Thyroid gland (tissue), 4 donors: ENCODE results near the gene RPL12. TPM values are rescaled to one million over a fixed set of nuclear protein-coding genes. Genes with fewer than 3 reads are reported as not detected.

ENCODE experiments used
- DNase-seq, 2 donors: peaks; one replicate each; pipeline ENCODE4 v3.0.0-alpha.2; 2019
- H3K27ac ChIP-seq, 3 donors: fragments of 200-600 bp; sonication (generic); 1 replicate in 2 of 3; 2 replicates in 1 of 3; pipeline ENCODE4 v1.5.1; 2016 to 2019; ENCODE audit warnings: mild to moderate bottlenecking in 1 of 3, moderate library complexity in 1 of 3
- H3K27me3 ChIP-seq: fragments of 200-600 bp; sonication (generic); one replicate; pipeline ENCODE4 v1.5.1; 2019
- H3K36me3 ChIP-seq, 2 donors: fragments of 200-600 bp; sonication (generic); one replicate each; pipeline ENCODE4 v1.5.1; 2016 to 2019
- H3K4me1 ChIP-seq, 2 donors: fragments of 200-600 bp; sonication (generic); one replicate each; pipeline ENCODE4 v1.5.1; 2017 to 2019
- H3K4me3 ChIP-seq, 3 donors: fragments of 200-600 bp; sonication (generic); replicated peaks in 1 of 3; 1 replicate in 2 of 3; 2 replicates in 1 of 3; pipeline ENCODE4 v1.5.1; 2016; ENCODE audit warnings: mild to moderate bottlenecking in 1 of 3
- H3K9me3 ChIP-seq: fragments of 200-600 bp; sonication (generic); one replicate; pipeline ENCODE4 v1.5.1; 2017
- POLR2A ChIP-seq, 2 donors: fragments of 450-650 bp; IDR thresholded peaks; one replicate each; pipeline ENCODE4 v1.6.1; 2017; ENCODE audit warnings: antibody characterized with exemption in 2 of 2, mild to moderate bottlenecking in 2 of 2, moderate library complexity in 1 of 2
- WGBS, 2 donors: methylation state at CpG; one replicate each; pipeline ENCODE4 v1.1.5; 2017; 5-methylcytosine and 5-hydroxymethylcytosine counted together
- intact Hi-C: fragments of 100-400 bp; cut with DNase I; formaldehyde crosslinking; loops from one replicate; pipeline ENCODE4 v1.15.1; 2023
- small RNA-seq: library from RNA; depleted of rRNA; stranded (forward); fragments of <200 nt; gene quantifications from one replicate; pipeline ENCODE3, GENCODE V24; 2016
- total RNA-seq, 4 donors: library from RNA; depleted of rRNA; stranded (reverse); fragments of >200 nt; gene quantifications; one replicate each; pipeline ENCODE4 v1.2.3, GENCODE V29; 2016
- TF ChIP-seq, protein P1 (sequence below), 6 experiments: fragments of 200-600 bp in 3 of 6; fragments of 450-650 bp in 3 of 6; sonication (generic) in 3 of 6; IDR thresholded peaks; one replicate each; pipeline ENCODE4 v1.5.1; 2016 to 2019; ENCODE audit warnings: antibody characterized with exemption in 6 of 6, mild to moderate bottlenecking in 2 of 6, inconsistent platforms in 1 of 6, moderate library complexity in 1 of 6

The RPL12 gene
- total RNA-seq, 4 donors from 2014 or later = 1,286 to 2,844 (median 1,849) TPM

DNA sequence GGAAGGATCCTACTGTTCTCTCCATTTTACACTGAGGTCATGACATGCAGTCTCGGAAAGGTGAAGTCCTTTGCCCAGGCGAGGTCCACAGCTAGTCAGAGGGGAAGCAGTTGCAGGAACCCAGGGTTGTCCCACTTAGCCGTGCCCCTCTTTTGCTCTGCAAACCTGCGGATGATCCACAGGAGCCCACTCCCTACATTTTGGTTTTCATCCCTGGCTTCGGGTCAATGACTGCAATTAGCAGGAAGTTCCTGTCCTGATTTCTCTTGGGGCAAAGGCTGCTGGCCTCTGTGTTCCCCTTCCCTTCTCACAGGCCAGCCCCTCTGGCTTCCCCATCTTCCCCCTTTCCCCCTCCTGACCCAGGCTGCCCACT is 52.9 kb downstream of the RPL12 start:
- Histone ChIP-seq H3K27me3 (no peaks in the 10 kb centered on the region), H3K4me1 (peaks cover 6 to 14% of the 10 kb centered on the region in 2 donors), H3K9me3 (no peaks in the 10 kb centered on the region), H3K4me3 (peak overlapping the region in 2 of 3 donors; percentile 72 to 95), H3K27ac (no peak overlapping the region), H3K36me3 (no peaks in the 10 kb centered on the region)
- intact Hi-C loops = loop anchor here (5.0 to 10.0 kb wide), 3 partner anchors 86 to 176 kb away; no protein-coding TSS in a partner anchor
- no peak for DNase-seq
- 58 to 66% methylated on average over 5 of the region's 5 CpGs for WGBS, 2 donors
- TF ChIP-seq POLR2A (IDR thresholded peaks at IDR 0.05) = no peak
- TF ChIP-seq, protein P1, sequence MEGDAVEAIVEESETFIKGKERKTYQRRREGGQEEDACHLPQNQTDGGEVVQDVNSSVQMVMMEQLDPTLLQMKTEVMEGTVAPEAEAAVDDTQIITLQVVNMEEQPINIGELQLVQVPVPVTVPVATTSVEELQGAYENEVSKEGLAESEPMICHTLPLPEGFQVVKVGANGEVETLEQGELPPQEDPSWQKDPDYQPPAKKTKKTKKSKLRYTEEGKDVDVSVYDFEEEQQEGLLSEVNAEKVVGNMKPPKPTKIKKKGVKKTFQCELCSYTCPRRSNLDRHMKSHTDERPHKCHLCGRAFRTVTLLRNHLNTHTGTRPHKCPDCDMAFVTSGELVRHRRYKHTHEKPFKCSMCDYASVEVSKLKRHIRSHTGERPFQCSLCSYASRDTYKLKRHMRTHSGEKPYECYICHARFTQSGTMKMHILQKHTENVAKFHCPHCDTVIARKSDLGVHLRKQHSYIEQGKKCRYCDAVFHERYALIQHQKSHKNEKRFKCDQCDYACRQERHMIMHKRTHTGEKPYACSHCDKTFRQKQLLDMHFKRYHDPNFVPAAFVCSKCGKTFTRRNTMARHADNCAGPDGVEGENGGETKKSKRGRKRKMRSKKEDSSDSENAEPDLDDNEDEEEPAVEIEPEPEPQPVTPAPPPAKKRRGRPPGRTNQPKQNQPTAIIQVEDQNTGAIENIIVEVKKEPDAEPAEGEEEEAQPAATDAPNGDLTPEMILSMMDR (IDR thresholded peaks at IDR 0.05) = peak in 1 of 6 experiments; percentile 5

Small RNA genes lying within 50 kb of the gene (small RNA-seq; reads per million reads assigned to genes)
- gene RF00019 = not detected
- gene SNORA65 = 323 reads per million, percentile 98 among the genes with 10 or more reads in this experiment

Other genes starting within 250 kb of the RPL12 start
- 10 to 100 TPM; 14.6 to 49.1 (median 20.1) TPM for gene GARNL3, start 186.6 kb downstream of the RPL12 start, total RNA-seq
- gene SLC2A8, start 54.2 kb downstream of the RPL12 start, total RNA-seq = 10 to 100 TPM; 25.4 to 38.2 (median 29.9) TPM
- gene ZNF79, start 27.0 kb downstream of the RPL12 start, total RNA-seq = 10 to 100 TPM; 10.6 to 19.4 (median 15.9) TPM
- gene LRSAM1, start 104 bp upstream of the RPL12 start, total RNA-seq = 10 to 100 TPM; 13.7 to 19.6 (median 16.3) TPM
- gene STXBP1, start 160.9 kb upstream of the RPL12 start, total RNA-seq = 100 to 1,000 TPM in 2 of 4 donors, 10 to 100 TPM in 2; 23.8 to 139 (median 106) TPM